Left ventricle myocardium inferior (tissue), 1 donor: Measurements from ENCODE around the gene TRAK2. TPM values are rescaled to one million over a fixed set of nuclear protein-coding genes. Genes with fewer than 3 reads are reported as not detected.
"Not testable (repeated sequence)": the region's sequence is repeated elsewhere in the genome, so short reads cannot be mapped to it uniquely, and the experiment has no call there.

ENCODE experiments used
- DNase-seq: peaks from one replicate; pipeline ENCODE4 v3.0.0-alpha.2; 2020
- H3K27ac ChIP-seq: fragments of 200-600 bp; replicated peaks from 2 replicates; pipeline ENCODE4 v1.8.0; 2021
- H3K27me3 ChIP-seq: fragments of 200-600 bp; 2 replicates; pipeline ENCODE4 v1.8.0; 2021; ENCODE audit warnings: low read depth
- H3K36me3 ChIP-seq: fragments of 200-600 bp; 2 replicates; pipeline ENCODE4 v1.8.0; 2021
- H3K4me1 ChIP-seq: fragments of 200-600 bp; 2 replicates; pipeline ENCODE4 v1.8.0; 2021
- H3K4me3 ChIP-seq: fragments of 200-600 bp; 2 replicates; pipeline ENCODE4 v1.8.0; 2021; ENCODE audit warnings: mild to moderate bottlenecking, moderate library complexity
- H3K9me3 ChIP-seq: fragments of 200-600 bp; replicated peaks from 2 replicates; pipeline ENCODE4 v1.8.0; 2021
- intact Hi-C: fragments of 100-400 bp; cut with micrococcal nuclease; formaldehyde crosslinking; loops from one replicate; pipeline ENCODE4 v1.11.0; 2022
- long read RNA-seq: library from polyadenylated mRNA; unstranded; transcript quantifications from one replicate; pipeline ENCODE4 v2.0.0, GENCODE V29; 2021
- total RNA-seq: library from RNA; stranded (reverse); fragmentation: NEBNext Ultra II Directional; extraction: Animal tissue kit (Norgen Biotek cat#: 25700); gene quantifications from one replicate; pipeline ENCODE4 v1.2.1, GENCODE V29; 2021
- TF ChIP-seq, protein P1 (sequence below): fragments of 200-600 bp; IDR thresholded peaks from 2 replicates; pipeline ENCODE4 v1.8.0; 2021; ENCODE audit warnings: antibody characterized with exemption, mild to moderate bottlenecking, borderline replicate concordance
- donor health status: DM: no; HTN: yes; CAD: no; lungs with severe emphysema.

The TRAK2 gene
- 169 TPM for total RNA-seq
- long read RNA-seq, full-length matches to known transcripts: 30 of 69 reads
- long read RNA-seq, partial matches to known transcripts: 11 of 69 reads
- long read RNA-seq, other reads (novel, unspliced or antisense): 28 of 69 reads

DNA sequence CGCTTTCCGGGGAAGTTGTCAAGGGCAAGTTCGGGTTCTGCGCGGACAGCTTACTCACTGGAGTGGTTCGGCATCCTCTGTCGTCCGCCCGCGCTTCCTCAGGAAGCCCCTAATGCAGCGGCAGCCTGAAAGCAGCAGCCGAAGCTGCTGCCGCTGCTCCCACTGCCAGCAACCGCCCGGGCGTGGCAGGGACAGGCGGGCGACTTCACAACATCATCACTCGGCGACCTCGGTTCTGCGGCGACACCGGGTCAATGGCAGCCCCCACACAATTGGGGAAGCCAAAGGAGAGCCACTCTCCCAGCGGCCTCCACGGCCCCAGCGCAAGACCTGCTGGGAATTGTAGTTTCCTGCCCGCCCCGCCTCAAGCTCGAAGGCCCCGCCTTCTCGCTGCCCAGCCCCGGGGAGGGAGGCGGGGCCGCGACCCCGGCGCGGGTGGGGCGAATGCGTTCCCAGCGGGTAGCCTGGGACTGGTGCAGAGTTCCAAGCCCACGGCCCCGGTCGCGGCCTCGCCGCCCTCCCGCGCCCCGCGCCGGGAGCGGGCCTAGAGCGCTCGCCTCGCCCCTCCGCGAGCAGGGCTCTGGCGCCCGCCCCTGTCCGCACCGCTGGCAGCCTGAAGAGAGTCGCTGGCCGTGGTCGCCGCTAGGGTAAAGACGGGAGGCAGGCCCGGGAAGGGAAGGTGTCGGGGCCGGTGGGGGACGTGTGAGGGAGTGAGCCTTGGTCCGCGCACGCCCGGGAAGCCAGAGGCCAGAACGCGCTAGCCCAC, at the start of gene TRAK2, which contains the start of gene STRADB:
TSS of gene TRAK2 (minus strand) at position 167 of the 766 bp plus-strand sequence. CDS start 30,951 bp downstream, outside the sequence.
TSS of gene STRADB (plus strand) at position 449 of the 766 bp plus-strand sequence. CDS start 3,101 bp downstream, outside the sequence.
- Histone ChIP-seq H3K27me3 (no peaks in the 10 kb centered on the region), H3K4me3 (peak within 1 kb of the TSS; percentile 79), H3K27ac (peak within 1 kb of the TSS; percentile 95), H3K4me1 (peaks cover 74% of the 10 kb centered on the region), H3K36me3 (peaks cover 3% of the 10 kb centered on the region), H3K9me3 (no peaks in the 10 kb centered on the region)
- peak; percentile 96 for DNase-seq
- intact Hi-C loops: no loop called here
- TF ChIP-seq, protein P1, sequence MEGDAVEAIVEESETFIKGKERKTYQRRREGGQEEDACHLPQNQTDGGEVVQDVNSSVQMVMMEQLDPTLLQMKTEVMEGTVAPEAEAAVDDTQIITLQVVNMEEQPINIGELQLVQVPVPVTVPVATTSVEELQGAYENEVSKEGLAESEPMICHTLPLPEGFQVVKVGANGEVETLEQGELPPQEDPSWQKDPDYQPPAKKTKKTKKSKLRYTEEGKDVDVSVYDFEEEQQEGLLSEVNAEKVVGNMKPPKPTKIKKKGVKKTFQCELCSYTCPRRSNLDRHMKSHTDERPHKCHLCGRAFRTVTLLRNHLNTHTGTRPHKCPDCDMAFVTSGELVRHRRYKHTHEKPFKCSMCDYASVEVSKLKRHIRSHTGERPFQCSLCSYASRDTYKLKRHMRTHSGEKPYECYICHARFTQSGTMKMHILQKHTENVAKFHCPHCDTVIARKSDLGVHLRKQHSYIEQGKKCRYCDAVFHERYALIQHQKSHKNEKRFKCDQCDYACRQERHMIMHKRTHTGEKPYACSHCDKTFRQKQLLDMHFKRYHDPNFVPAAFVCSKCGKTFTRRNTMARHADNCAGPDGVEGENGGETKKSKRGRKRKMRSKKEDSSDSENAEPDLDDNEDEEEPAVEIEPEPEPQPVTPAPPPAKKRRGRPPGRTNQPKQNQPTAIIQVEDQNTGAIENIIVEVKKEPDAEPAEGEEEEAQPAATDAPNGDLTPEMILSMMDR: peak; percentile 62

GRCh38 chr2:201500534-201500933, 49.3 kb upstream of the TRAK2 start:
- Histone ChIP-seq H3K4me1 (no peaks in the 10 kb centered on the region), H3K4me3 (no peak overlapping the region), H3K9me3 (peaks cover 33% of the 10 kb centered on the region), H3K36me3 (peaks cover 25% of the 10 kb centered on the region), H3K27me3 (no peaks in the 10 kb centered on the region), H3K27ac (no peak overlapping the region)
- DNase-seq: no peak
- intact Hi-C loops: no loop called here
- TF ChIP-seq, protein P1: no peak

- TF ChIP-seq, protein P1: no peak
- H3K36me3 ChIP-seq: peaks cover 5% of the 10 kb centered on the region
- H3K27ac ChIP-seq: no peak overlapping the region
- no peak overlapping the region for H3K4me3 ChIP-seq
- H3K9me3 ChIP-seq: peaks cover 7% of the 10 kb centered on the region
- intact Hi-C loops: no loop called here
- DNase-seq: no peak
- no peaks in the 10 kb centered on the region for H3K4me1 ChIP-seq
- no peaks in the 10 kb centered on the region for H3K27me3 ChIP-seq
Measured at GRCh38 chr2:201496785-201497184, 45.5 kb upstream of the TRAK2 start.

- DNase-seq: no peak
- TF ChIP-seq, protein P1: no peak
- Histone ChIP-seq H3K27ac (no peak overlapping the region), H3K9me3 (no peaks in the 10 kb centered on the region), H3K27me3 (no peaks in the 10 kb centered on the region), H3K4me1 (no peaks in the 10 kb centered on the region), H3K36me3 (no peaks in the 10 kb centered on the region), H3K4me3 (no peak overlapping the region)
- intact Hi-C loops: no loop called here
Measured at GRCh38 chr2:201490291-201490690, 39.0 kb upstream of the TRAK2 start.

DNA sequence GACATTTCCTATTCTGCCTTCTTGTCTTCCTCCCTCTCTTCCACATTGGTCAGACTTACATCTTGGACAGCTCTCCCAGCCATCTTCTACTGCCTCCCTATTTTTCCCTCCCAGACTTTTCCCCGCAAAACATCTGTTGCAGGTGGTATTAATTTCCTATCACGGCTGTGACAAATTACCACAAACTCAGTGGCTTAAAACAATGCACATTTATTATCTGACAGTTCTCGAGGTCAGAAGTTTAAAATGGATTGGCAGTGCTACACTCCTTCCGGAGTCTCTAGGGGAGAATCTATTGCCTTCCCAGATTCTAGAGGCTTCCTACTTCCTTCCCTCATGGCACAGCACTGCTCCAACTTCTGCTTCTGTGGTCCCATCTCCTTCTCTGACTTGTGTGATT, 33.5 kb upstream of the TRAK2 start:
- H3K36me3 ChIP-seq: peaks cover 30% of the 10 kb centered on the region
- TF ChIP-seq, protein P1: no peak
- no peaks in the 10 kb centered on the region for H3K27me3 ChIP-seq
- H3K4me1 ChIP-seq: no peaks in the 10 kb centered on the region
- no peak for DNase-seq
- H3K4me3 ChIP-seq: no peak overlapping the region
- no peak overlapping the region for H3K27ac ChIP-seq
- intact Hi-C loops: no loop called here
- H3K9me3 ChIP-seq: no peaks in the 10 kb centered on the region

- H3K36me3 ChIP-seq: peaks cover 40% of the 10 kb centered on the region
Measured at GRCh38 chr2:201483758-201484157, 32.5 kb upstream of the TRAK2 start.

More at GRCh38 chr2:201483758-201484157, 32.5 kb upstream of the TRAK2 start:
- H3K4me3 ChIP-seq, H3K9me3 ChIP-seq, H3K4me1 ChIP-seq, intact Hi-C loops, H3K27ac ChIP-seq, DNase-seq, H3K27me3 ChIP-seq: not testable (repeated sequence)
